Astrocyte of the cerebellum (primary cell): ENCODE measurements around the gene RTL9.
"Not testable (repeated sequence)": the region's sequence is repeated elsewhere in the genome, so short reads cannot be mapped to it uniquely, and the experiment has no call there.

ENCODE experiments used
- DNase-seq: peaks from one replicate; pipeline ENCODE4 v3.0.0-alpha.2; 2011; ENCODE audit warnings: low read depth
- H3K4me3 ChIP-seq: 2 replicates; pipeline ENCODE4 v1.5.1; 2011; ENCODE audit warnings: mild to moderate bottlenecking, low read depth, low read length, moderate library complexity
- CTCF ChIP-seq: IDR thresholded peaks from 2 replicates; pipeline ENCODE4 v1.5.1; 2012; ENCODE audit warnings: low read length, low read depth, moderate library complexity, mild to moderate bottlenecking; ENCODE audit errors: missing control alignments
- in situ Hi-C: cut with HindIII; loops from 2 replicates; pipeline ENCODE4 v1.10.0; 2017; ENCODE audit warnings: low sequenced_read_pairs

The RTL9 gene

GRCh38 chrX:110322603-110323002 lies 36.0 kb upstream of the RTL9 start:
- no peak for DNase-seq
- H3K4me3 ChIP-seq = no peak overlapping the region
- TF ChIP-seq CTCF = no peak
- in situ Hi-C loops = no loop called here

DNA sequence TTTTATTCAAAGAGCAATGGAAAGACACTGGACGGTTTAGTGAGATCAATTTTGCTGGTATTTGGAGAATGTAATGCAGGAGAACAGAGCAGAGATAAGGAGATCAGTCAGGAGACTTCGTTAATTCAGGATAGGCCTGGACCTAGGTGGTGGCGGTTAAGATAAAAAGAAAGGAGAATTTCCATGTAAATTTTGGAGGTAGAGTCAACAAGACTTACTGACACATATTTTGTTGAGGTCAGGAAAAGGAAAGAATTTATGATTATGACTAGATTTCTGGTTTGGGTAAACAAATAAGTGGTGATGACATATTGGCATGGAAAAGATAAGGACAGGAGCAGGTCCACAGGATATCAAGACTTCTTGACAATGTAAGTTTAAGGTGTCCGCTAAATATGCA lies 31.9 kb upstream of the RTL9 start:
- no peak for DNase-seq
- H3K4me3 ChIP-seq = no peak overlapping the region
- no peak for TF ChIP-seq CTCF
- in situ Hi-C loops = no loop called here

GRCh38 chrX:110327336-110327735 lies 31.3 kb upstream of the RTL9 start:
- in situ Hi-C loops = no loop called here
- no peak for DNase-seq
- H3K4me3 ChIP-seq = no peak overlapping the region
- no peak for TF ChIP-seq CTCF

- DNase-seq, in situ Hi-C loops, H3K4me3 ChIP-seq: not testable (repeated sequence)
These were observed 30.0 kb upstream of the RTL9 start for GRCh38 chrX:110328613-110329012.

- no peak overlapping the region for H3K4me3 ChIP-seq
- in situ Hi-C loops = no loop called here
- no peak for DNase-seq
- TF ChIP-seq CTCF = no peak
These were observed 27.1 kb upstream of the RTL9 start for GRCh38 chrX:110331444-110332030.

DNA sequence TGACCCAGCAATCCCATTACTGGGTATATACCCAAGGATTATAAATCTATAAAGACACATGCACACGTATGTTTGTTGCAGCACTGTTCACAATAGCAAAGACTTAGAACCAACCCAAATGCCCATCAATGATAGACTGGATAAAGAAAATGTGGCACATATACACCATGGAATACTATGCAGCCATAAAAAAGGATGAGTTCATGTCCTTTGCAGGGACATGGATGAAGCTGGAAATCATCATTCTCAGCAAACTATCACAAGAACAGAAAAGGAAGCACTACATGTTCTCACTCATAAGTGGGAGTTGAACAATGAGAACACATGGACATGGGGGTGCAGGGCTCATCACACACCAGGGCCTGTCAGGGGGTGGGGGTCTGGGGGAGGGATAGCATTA lies 25.2 kb upstream of the RTL9 start:
- in situ Hi-C loops, DNase-seq: not testable (repeated sequence)

GRCh38 chrX:110338935-110339334 lies 19.7 kb upstream of the RTL9 start:
- no peak for DNase-seq
- in situ Hi-C loops = no loop called here
- no peak overlapping the region for H3K4me3 ChIP-seq
- no peak for TF ChIP-seq CTCF

More for the DNA sequence above, 25.2 kb upstream of the RTL9 start:
- not testable (repeated sequence) for H3K4me3 ChIP-seq
